Forelimb muscle (tissue), 1 donor: ENCODE results near the gene COL6A3. TPM values are rescaled to one million over a fixed set of nuclear protein-coding genes. Genes with fewer than 3 reads are reported as not detected.

Experiments used
- DNase-seq: peaks from one replicate; pipeline ENCODE4 v3.0.0-alpha.2; 2013; ENCODE audit warnings: low read depth
- polyA plus RNA-seq: library from polyadenylated mRNA; unstranded; fragments of 120-200 nt; gene quantifications from one replicate; pipeline ENCODE4 v1.2.1, GENCODE V29; 2013; ENCODE audit not compliant: insufficient read length

The COL6A3 gene
- polyA plus RNA-seq, 1 donor = 178 TPM

DNA sequence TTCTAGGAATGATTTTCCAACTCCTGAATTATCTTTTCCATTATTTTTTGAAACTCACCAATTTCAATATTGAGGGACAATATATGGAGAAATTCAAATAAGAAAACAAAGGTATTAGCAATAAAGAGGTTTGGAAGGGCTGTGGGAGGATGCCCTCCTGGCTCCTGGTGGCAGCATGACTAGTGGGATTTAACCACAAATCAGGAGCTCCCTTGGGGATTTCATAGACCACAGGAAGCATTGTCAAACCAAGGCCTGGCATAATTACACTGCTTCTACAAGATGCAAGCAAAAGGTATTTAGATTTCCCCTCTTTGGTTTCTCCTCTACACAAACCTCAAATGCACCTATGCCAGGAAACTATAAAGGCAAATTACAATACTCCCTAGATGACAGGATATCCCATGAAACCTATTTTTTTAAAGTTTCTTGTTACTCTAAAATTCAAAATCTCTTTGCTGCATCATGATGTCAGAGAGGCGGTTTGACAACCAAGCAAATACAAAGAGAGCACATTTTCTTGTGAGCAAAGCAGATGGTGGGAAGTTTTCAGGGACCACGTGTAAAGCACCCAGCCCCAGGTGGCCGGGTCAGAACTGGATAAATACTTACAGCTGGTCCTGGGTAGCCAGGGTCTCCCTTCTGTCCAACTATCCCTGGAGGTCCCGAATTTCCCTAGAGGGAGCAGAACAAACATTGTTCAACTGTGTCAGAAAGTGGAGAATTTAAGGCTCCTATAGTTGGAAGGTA, 67.9 kb downstream of the COL6A3 start:
- DNase-seq = no peak

DNA sequence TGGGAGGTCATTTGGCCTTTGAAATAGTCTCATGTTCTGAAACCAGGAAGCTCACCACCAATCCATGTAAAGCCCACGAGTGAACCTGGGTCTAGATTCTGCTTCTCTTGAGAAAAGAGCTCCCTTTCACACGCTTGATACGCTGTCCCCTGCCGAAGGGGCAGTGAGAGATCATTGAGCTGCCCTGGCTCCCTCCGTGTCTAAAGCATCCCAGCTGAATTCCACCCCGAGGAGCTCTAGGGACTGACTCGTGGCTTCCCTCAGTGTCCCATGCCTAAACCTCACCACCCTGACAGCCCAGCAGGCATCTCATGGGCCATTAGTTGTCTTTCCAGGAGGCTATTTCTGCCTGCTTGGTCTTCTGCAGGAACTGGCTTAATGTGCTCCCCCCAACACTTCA, 68.6 kb downstream of the COL6A3 start:
- no peak for DNase-seq

DNA sequence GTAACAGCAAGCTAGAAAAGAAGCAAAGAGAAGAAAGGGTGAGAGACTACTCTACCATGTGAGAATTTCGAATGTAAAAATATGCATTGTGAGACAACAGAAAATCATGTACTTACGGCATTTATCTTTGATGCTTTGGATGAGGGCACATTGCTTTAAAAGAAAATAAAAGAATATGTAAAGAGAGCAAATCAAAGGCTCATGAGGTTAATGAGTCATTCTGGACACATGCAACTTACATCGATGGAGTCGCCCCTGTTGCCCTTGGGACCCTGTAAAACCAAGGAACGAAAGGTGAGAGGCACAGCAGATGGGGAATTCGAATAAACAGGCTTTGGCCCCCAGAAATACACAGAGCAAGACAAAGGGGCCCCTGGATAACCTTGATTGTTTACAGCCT, 69.0 kb downstream of the COL6A3 start:
- DNase-seq = no peak

DNA sequence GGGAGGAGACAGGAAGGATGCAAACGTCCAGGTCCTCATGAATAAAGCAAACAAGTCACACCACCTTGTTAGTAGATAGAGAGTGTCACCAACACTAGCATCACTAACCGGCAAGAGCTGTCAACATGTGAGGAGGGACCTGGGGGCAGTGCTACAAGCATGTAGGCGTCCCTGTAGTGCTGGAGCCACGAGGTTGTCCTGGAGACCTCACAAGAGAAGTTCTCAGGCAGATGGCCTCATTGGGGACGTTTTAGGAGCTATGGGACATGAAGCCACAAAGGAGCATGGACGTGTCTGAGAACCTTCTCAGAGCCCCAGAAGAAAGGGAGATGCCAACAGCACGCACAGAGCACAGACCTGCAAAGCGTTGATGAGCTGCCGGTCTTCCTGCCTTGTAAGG, 70.0 kb downstream of the COL6A3 start:
- no peak for DNase-seq

DNA sequence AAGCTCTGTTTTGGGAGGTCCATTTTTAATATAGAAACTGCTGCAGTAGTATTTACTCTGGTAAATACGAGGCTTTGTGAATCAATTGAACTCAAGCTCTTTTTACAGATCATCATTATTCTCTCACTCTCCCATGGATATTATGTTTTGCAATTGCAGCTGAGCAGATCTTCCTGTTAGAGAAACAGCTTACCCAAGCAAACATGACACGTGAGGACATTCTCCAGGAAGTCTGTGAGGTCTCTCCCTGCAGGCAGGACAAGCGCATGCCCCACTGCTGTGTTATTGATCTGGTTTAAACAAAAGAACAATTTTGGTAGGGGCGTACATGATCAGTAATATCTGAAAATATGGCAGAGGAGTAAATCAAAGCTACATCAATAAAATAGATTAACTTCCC, 72.1 kb downstream of the COL6A3 start:
- no peak for DNase-seq

DNA sequence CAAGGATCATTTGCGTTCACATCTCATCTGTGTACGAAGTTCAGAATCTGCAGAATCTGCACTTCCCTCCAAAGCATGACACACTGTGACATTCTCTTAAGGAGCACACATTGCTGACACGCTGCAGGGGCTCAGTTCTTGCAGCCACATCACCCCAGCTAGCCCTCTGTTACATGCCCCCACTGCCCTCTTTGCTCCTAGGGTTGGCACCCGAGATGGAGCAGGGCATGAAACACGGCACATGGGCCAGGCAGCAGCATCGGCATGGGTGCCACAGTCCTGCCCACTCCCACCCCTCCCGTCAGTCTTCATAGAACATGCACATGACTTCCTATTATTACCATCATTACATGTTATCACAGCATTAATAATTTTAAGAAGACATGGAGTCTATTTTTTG, 76.4 kb downstream of the COL6A3 start:
- DNase-seq = no peak

DNA sequence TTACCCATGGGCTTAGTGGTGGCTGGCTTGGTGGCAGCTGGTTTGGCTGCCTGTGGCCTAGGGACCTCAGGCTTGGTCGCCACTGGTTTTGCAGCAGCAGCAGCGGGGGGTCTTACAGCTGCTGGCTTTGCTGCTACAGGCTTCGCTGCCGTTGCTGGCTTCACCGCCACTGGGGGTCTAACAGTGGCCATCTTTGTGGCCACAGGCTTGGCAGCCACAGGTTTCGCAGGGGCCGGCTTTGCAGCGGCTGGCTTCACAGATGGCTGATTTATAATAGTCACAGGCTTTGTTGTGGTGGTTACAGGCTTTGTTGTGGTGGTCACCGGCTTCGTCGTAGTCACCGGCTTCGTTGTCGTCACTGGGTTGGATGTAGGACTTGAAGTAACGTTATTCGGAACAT, 77.8 kb downstream of the COL6A3 start:
- DNase-seq = no peak

DNA sequence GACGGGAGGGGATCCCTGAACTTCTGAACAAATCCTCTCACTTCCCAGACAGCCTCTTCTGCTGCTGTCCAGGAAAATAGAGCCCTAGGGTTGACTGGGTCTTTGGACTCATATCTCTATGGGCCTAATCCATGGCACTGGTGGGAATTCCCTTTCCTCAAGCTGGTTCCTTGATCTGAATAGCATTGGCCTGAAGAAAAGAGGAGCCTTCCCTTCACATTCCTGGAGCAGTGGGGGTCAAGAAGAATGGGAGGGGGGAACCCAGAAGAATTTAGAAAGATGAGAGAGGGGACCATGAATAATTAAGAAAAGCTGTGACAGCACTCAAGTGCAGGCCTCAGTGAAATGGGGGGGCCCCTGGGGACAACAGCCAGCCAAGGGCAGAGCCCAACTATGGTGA, 80.2 kb downstream of the COL6A3 start:
- no peak for DNase-seq

DNA sequence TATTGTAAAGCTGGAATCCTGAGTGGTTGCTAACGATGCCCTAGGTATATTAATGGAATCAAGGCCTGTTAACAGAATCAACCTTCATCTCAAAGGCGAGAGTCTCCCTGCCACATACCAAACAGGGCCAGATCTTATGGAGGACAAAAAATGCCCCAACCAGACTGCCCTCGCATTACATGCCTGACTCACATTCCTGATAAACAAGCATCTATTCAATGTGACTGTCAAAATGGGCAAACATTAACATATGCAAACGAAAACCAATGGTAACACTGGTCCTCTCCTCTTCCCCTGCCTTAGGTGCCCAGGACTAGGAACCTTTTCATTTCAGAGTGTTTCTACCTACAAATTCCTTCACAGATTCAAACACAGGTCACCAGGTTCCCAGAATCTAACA, 83.4 kb downstream of the COL6A3 start:
- DNase-seq = no peak

DNA sequence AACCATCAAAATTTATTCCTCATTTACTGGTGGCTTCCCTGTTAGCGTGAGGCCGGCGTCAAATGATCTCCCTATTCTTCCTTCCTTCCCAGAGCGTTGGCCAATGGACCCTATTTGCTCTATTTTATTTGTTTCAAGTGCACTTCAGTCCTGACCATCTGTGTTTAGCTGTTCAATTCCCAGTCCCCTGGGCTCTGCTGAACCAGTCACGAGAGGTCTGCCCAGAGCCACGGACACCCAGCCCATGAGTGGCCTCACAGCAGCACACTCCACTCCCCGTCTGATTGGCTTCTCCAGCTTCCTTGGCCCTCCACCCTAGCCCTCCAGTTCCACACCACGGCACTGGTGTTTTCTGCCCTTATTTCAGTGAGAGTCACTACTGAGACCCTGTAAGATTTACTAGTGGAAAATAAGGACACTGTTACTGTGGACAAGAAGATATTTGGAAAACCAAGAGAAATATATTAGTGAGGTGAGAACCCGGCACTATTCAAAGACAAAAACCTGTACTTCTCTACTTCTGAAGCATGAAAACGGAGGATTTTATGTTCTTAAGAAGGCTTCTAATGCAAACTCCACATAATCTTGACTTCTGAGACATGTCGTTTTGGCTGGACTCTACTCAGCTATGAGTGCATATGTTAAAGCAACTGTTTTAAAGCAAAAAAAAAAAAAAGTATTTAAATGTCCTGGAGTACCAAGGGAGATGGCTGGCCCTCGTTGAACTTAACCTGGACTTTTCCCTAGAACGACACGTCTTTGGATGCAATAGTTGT, 86.6 kb downstream of the COL6A3 start:
- no peak for DNase-seq

DNA sequence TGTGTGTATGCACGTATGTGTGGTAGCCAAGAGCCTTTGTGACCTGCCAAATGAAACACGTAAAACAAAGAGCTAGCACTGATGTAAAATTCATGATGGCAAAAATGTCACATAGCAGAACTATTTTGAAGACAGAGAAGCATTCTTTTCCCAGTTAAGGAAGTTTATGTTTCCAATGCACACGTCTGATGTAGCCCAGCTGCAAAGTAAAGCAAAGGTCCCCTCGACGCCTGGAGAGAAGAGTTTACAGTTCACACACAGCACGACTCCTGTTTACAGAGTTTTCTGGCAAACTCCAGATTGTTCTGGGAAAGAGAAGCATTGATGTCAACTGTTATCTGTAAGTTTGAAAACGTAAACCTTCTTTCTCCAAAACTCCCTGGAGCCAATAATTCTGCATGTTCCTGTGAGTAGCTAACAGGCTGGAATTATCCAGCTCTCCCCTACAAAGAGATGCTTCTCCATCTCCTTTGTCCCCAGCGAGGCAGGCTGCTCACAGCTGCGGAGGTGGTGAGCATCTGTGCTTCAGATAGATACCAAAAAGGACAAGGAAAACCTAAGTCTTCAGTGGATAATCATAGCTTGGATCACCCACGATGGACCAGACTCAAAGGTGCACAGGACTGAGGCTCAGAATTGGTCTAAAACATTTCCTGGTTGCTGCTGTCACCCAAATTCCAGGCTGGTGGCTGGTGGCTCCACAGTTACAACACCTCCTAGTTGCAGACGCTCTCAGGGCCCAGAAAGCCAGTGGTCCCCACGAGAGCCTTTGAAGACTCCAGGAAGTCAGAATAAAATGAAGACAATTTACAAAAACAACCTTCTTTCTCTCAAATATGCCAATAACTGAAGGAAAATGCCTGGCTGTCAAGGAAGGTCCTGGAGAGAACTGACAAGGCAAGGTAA, 87.4 kb downstream of the COL6A3 start:
- peak; percentile 74 for DNase-seq

DNA sequence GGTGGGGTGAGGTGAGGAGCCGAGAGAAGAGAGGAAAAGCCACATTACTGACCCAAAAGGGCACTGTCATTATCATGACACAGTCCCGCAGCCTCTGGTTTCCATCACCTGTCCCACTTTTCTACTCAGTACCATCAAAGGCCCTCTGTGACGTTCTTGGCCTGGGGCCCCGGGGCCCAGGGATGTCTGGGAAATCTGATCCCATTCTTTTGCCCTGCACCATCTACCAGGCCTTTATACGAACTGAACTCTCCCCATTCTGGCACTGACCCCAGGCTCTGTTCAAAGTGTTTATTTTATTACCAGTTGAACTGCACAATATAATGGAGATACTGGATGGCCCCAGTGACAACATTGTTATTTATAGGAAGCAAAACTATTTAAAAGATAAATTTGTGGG, 89.1 kb downstream of the COL6A3 start:
- DNase-seq = no peak

DNA sequence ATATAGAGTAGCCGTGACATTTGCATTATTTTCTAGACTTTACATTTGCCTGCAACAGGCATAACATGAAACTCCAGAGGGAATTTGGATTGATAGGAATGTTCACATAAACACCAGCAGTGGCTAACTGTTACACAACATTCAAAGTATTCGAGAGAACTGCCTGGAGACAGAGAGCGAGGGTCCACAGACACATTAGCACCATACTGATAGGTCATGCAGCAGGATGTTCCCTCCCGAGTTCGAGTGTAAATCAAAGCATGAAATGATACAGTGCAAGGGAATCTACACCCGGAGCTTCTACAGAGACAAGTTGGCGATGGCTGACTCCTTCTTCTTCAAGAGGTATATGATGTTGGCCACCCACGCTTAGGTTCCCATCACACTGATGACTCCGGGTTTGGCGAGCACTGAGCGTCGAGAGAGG, 89.5 kb downstream of the COL6A3 start:
- DNase-seq = no peak

DNA sequence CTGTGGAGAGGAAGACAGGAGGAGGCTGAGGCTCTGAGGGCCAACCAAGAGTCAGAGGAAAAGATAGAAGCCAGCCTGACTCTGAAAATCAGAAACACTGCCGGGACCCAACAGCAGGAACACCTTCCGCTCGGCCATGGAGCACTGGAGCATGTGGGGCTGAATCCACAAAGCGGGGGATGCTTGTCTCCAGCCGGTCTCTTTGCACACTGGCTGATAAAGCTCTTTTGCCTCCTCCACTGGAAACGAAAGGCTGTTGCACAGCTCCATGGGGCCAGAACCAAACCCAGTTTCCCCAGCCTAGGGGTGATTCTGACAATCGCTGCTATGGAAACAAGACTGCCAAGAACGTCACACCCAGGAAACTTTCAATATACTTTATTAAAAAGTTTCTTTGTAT, 90.3 kb downstream of the COL6A3 start:
- DNase-seq = no peak

DNA sequence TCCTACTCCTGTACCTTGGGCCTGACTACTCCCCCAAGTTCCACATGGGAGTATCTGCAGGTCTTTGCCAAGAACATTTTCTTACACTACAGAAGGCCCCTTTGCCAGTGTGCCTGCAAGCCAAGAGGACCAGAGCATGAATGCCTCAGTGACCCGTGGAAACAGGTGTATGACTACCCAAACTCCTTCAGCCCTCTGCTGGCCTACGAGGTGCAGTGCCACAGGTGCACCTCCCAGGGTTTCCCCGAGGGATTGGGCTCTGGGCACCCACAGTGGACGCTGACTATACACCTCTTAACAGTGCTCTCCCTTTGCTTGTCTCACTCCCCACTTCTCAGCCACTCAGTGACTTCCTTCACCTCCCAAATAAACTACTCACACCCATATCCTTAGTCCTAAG, 91.4 kb downstream of the COL6A3 start:
- no peak for DNase-seq

DNA sequence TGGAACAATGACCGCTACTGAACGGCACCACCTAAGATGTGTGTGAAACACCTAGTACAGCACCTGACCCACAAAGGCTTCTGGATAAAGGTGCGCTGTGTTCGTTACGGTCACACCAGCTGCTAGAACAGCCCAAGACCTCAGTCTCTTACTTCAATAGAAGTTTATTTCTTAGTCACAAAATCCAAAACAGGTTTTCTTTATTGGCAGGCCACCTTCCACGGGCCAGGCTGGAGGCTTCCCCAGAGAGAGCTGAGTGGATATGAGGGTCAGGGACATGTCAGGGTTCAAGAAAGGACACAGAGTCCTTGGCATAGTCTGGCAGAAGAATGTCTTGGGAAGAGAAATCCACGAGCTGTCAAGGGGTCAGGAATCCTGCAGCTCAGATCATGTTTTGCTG, 92.2 kb downstream of the COL6A3 start:
- DNase-seq = no peak

DNA sequence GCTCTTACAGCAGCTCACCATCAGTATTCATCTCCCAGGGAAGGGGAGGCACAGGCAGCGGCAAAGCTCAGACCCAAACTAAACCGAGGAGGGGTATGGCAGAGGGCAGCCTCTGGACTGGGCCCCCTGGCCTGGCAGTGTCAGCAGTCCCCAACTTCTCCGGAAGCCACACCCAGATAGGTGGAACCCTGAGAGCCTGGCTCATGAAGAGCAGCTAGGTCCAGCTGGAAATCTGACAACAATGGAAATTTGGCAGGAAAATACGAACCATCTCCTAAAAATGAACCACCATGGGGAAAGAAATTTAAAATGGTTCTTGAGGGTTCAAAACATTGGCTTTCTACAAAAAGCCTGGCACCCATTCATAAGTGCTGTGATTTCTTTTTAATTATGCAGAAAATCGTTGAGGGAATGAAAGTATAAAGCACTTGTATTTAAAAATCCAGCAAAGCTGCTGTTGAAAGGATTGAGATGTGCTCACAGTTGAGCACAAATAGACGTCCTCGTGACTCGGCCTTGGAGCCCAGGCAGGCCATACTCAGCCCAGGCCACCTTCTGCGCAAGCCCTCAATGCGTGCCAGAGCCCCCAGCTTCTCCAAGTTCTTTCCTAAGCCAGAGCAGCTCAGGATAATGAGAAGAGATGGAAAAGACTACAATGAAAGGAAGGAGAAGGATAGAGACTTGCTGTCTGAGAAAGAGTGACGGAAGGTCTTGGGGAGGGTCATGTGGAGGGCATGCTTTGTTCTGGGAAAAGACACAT, 93.0 kb downstream of the COL6A3 start:
- DNase-seq = no peak

DNA sequence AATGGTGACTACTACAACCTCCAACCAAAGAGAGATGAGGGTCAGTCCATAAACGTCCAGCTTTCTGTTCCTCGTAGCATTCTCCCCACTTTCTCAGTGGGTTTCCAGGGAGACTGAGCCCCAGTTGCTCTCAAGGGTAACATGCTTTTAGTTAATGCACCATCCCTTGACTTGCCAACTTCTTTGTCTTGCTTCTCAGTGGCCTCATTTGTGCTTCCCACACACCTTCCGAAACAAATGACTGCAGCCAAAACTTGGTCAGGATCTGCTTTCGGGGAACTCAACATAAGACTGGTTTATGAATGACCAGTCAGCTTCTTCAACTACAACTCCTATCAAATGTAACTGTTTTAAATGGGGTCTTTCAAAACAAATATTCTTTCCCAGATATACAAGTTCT, 94.1 kb downstream of the COL6A3 start:
- no peak for DNase-seq

DNA sequence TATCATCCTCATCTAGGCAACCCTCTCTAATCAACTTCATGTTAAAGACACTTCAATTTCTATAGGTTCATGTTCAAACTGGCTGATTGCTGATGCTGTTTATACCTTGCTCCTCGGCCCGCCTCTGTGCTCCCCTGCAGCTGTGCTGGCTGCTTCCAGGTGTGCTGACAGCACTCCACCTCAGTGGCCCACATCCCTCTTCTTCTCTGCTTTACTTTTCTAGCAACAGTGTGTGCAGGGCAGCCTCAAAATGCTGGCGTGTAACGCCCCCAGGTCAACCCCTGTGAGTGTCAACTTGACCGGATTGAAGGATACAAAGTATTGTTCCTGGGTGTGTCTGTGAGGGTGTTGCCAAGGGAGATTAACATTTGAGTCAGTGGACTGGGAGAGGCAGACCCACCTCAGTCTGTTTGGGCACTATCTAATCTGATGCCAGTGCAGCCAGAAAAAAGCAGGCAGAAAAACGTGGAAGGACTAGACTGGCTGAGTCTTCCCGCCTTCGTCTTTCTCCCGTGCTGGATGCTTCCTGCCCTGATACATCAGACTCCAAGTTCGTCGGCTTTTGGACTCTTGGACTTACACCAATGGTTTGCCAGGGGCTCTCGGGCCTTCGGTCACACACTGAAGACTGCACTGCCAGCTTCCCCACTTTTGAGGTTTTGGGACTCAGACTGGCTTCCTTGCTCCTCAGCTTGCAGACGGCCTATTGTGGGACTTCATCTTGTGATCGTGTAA, 94.7 kb downstream of the COL6A3 start:
- no peak for DNase-seq

DNA sequence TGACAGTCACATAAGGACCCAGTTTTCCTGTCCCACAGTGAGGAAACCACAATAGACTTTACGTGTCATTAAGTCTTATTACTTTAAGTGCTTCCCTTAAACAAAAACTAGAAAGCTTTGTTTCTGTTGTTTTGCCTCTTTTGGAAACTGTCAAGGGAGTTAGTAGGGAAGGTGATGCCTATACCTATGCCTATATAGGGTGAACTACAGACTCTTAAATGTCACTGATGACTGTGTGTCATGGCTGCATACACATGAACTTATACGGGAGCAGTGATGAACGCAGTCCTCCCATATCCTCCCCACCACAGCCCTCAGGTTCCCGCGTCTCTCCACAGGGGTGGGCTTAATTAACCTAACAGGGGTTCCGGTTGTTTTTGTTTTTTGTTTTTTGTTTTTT, 97.6 kb downstream of the COL6A3 start:
- no peak for DNase-seq

DNA sequence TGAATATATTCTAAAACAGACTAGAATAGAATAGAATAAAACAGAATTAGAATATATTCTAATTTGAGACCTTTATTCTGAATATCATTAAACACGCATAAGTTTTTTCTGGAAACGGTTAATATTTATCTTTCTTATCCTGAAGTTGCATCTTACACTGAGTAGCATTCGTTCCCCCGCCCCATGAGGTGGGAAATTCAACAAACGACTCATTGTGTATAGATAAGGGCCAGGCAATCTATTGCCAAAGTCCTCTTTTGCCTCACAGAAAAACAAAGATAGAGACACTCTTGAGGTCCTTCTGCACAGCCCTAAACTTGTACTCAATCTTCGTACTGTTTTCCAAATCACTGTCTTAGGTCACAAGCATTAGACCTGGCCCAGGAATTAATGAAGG, 98.1 kb downstream of the COL6A3 start:
- no peak for DNase-seq
